ENCODE data around the gene TNRC6B. TPM values are rescaled to one million over a fixed set of nuclear protein-coding genes. Genes with fewer than 3 reads are reported as not detected.

Gene TNRC6B
- total and polyA plus RNA-seq, 2 of the 13 experiments (the other 11 are each of a cell fraction or from before 2014, with no cell fraction given): 8.9 to 13.2 TPM

DNA sequence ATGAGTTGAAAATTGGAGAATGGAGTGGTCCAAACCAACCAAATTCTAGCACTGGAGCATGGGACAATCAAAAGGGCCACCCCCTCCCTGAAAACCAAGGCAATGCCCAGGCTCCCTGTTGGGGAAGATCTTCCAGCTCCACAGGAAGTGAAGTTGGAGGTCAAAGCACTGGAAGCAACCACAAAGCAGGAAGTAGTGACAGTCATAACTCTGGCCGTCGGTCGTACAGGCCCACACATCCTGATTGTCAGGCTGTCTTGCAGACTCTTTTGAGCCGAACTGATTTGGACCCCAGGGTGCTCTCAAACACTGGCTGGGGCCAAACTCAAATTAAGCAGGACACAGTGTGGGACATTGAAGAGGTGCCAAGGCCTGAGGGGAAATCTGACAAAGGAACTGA, 88.1 kb downstream of the TNRC6B start:
- no peak for ATAC-seq
- no peaks in the 10 kb centered on the region for H3K27me3 ChIP-seq (ENCODE audit: control insufficient read depth in 1 of 2, insufficient read depth in 2 of 2, low read length in 2 of 2)
- no peak overlapping the region for H2AFZ ChIP-seq (ENCODE audit: low read length)
- H3K4me2 ChIP-seq (ENCODE audit: low read depth, low read length): no peak overlapping the region
- H3K9me3 ChIP-seq (ENCODE audit: low read length): no peaks in the 10 kb centered on the region
- H3K4me3 ChIP-seq (replicated peaks in 1 of 3; ENCODE audit: insufficient read depth in 1 of 3, low read depth in 2 of 3, low read length in 3 of 3): no peak overlapping the region
- 97% methylated on average over 4 of the region's 4 CpGs for WGBS (ENCODE audit: low lambda C conversion rate)
- ChIA-PET CTCF (ENCODE audit: low intra/inter-chr PET ratio, low total read pairs) (no interaction called here), POLR2A (no interaction called here)
- no peak for TF ChIP-seq IRF2 (CRISPR knock-in tag; IDR thresholded peaks at IDR 0.05)
- no peak for TF ChIP-seq FOSL2 (CRISPR knock-in tag; IDR thresholded peaks at IDR 0.05)
- TF ChIP-seq ZNF580 (CRISPR knock-in tag; IDR thresholded peaks at IDR 0.05; ENCODE audit: borderline replicate concordance, low read depth): no peak
- TF ChIP-seq, protein P1, sequence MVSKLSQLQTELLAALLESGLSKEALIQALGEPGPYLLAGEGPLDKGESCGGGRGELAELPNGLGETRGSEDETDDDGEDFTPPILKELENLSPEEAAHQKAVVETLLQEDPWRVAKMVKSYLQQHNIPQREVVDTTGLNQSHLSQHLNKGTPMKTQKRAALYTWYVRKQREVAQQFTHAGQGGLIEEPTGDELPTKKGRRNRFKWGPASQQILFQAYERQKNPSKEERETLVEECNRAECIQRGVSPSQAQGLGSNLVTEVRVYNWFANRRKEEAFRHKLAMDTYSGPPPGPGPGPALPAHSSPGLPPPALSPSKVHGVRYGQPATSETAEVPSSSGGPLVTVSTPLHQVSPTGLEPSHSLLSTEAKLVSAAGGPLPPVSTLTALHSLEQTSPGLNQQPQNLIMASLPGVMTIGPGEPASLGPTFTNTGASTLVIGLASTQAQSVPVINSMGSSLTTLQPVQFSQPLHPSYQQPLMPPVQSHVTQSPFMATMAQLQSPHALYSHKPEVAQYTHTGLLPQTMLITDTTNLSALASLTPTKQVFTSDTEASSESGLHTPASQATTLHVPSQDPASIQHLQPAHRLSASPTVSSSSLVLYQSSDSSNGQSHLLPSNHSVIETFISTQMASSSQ (IDR thresholded peaks at IDR 0.05; ENCODE audit: low read depth): no peak
- TF ChIP-seq, protein P1 (CRISPR knock-in tag; IDR thresholded peaks at IDR 0.05; ENCODE audit: borderline replicate concordance): no peak
- no peak for TF ChIP-seq ZNF382 (CRISPR knock-in tag; IDR thresholded peaks at IDR 0.05; ENCODE audit: borderline replicate concordance)
- no peak for TF ChIP-seq TSC22D2 (CRISPR knock-in tag; IDR thresholded peaks at IDR 0.05; ENCODE audit: borderline replicate concordance)
- TF ChIP-seq ZNF577 (CRISPR knock-in tag; IDR thresholded peaks at IDR 0.05; ENCODE audit: borderline replicate concordance, low read depth): no peak
- no peak for TF ChIP-seq FOSL1 (CRISPR knock-in tag; IDR thresholded peaks at IDR 0.05; ENCODE audit: borderline replicate concordance)
- no peak for TF ChIP-seq ZSCAN30 (CRISPR knock-in tag; IDR thresholded peaks at IDR 0.05)
- TF ChIP-seq ZSCAN22 (CRISPR knock-in tag; IDR thresholded peaks at IDR 0.05): no peak
- TF ChIP-seq ZNF660 (CRISPR knock-in tag; IDR thresholded peaks at IDR 0.05; ENCODE audit: borderline replicate concordance, low read depth): no peak
- no TSS peak for BruUV-seq (replicated peaks)
- peaks cover 20 to 56% of the 10 kb centered on the region in 2 experiments for H3K36me3 ChIP-seq (replicated peaks in 1 of 2; ENCODE audit: control insufficient read depth in 1 of 2, insufficient read depth in 2 of 2, low read length in 2 of 2)
- H3K27ac ChIP-seq (ENCODE audit: extremely low read length, insufficient read depth, low read length): no peak overlapping the region
- H3K9ac ChIP-seq (ENCODE audit: insufficient read depth, low read depth, low read length): no peak overlapping the region
- no peaks in the 10 kb centered on the region for H3K4me1 ChIP-seq (ENCODE audit: insufficient read depth, low read length)
- intact Hi-C loops (cut with micrococcal nuclease; ENCODE audit: unreplicated experiment) (no loop called here), in situ Hi-C loops (cut with HindIII; ENCODE audit: extremely low pct_ligation_motif_present, low pct_unique_long_range_greater_than_20kb) (no loop called here)
- H3K79me2 ChIP-seq (ENCODE audit: insufficient read depth, low read length): no peaks in the 10 kb centered on the region
- no peaks in the 10 kb centered on the region for H4K20me1 ChIP-seq (ENCODE audit: insufficient read depth, low read length)
- no peak for FAIRE-seq
- DNase-seq (ENCODE audit: low spot score): no peak
